GM21360 (cell line): ENCODE measurements around the gene ATF6B.
"Not testable (repeated sequence)": the region's sequence is repeated elsewhere in the genome, so short reads cannot be mapped to it uniquely, and the experiment has no call there.

Experiments used
- ATAC-seq: cut with Tn5 transposase; IDR thresholded peaks from one replicate; pipeline ENCODE4 v1.9.1; 2021; ENCODE audit warnings: mild to moderate bottlenecking, moderate library complexity; ENCODE audit not compliant: unreplicated experiment

ATF6B gene

GRCh38 chr6:32154514-32155161 is 26.6 kb upstream of the ATF6B start:
- ATAC-seq: no peak

DNA sequence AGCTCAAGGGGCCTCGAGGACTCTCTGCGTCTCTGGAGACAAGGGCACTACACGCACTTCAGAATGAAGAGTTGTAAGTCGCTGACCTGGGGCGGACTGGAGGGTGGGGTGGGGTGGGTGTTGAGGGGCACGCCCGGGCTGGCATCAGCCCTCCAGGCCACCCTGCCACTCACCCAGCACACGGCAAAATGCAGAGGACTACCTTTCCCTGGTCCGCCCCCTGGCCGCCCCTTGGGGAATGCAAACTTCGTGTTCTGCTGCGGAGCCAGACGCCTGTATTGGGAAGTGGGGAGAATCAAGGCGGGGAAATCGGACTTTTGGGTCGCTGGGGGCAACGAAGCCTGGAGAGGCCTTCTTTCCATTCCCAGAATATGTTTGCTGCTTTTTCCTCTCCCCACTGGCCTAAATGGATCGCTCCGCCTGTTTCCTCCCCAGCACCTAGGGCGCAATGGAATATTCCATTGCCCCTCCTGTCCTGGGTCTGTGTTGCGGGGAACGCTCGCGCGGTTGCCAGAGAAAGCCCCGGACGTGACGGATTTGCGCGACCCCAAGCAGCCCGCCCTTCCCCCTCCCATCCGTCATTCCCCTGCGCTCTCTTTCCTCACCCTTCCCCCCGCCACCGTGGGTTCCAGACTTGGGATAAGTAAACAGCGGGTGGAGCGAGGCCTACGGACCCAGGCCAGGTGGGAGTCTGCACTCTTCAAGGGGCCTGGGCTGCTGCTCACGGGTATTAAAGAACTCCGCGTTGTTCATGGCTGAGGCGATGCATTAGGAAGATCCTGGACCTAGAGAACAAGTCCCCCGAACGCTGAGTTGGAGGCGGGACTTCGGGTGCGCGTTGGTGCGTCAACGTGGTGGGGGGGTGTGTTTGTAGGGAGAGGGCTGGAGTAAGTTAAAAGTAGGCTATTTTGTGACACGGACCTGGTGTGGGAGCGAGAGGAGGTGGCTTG is 25.8 kb upstream of the ATF6B start, which contains the start of gene PPT2:
Gene PPT2 (plus strand): TSS at position 578 of the 950 bp plus-strand sequence. CDS start 454 bp downstream, outside the sequence.
- no peak for ATAC-seq

GRCh38 chr6:32152769-32153563 is 24.9 kb upstream of the ATF6B start:
- no peak for ATAC-seq

DNA sequence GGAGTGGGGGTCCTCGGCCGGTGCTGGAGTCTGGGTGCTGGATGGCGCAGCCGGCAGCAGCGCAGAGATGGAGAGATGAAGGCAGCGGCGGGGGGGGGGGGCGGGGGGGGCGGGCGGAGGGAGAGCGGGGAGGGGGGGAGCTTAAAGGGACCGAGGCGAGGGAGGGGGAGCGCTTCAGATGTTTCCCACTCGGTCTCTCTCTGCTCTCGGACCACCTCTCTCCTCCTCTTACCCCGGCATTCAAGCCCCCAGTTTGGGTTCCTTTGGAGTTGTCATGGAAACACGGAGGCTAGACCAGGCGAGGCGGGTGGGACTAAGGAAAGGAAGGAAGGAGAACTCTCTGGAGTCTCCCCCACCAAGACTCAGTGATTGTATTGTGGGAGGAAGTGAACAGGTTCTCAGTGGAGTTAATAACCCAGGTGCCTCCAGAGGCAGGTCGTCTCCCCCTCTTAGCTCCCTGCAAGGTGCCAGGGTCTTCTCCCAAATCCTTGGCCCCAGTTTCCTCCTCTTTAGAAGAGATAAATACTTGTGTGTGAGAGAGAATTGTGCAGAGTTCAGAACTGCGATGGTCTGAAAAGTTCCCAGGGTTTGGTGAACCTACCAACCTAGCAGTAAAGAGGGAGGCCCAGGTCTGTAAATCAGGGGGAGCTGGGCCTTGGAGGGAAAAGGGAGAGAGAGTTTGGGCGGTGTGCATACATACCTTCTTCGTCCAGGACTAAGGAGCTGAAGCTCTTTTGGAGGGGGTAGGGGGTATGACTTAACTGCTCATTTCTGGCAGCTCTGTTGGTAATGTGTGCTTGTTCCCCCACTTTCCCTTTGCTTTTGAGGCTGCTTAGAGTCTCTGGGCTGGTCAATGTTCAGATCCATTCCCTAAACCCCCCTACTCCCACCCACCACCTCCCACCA is 24.1 kb upstream of the ATF6B start, which contains the start of gene PRRT1:
Gene PRRT1 (minus strand): TSS at position 77 of the 906 bp plus-strand sequence. CDS start 112 bp downstream, outside the sequence.
- no peak for ATAC-seq

GRCh38 chr6:32151181-32151862 is 23.3 kb upstream of the ATF6B start:
- no peak for ATAC-seq

DNA sequence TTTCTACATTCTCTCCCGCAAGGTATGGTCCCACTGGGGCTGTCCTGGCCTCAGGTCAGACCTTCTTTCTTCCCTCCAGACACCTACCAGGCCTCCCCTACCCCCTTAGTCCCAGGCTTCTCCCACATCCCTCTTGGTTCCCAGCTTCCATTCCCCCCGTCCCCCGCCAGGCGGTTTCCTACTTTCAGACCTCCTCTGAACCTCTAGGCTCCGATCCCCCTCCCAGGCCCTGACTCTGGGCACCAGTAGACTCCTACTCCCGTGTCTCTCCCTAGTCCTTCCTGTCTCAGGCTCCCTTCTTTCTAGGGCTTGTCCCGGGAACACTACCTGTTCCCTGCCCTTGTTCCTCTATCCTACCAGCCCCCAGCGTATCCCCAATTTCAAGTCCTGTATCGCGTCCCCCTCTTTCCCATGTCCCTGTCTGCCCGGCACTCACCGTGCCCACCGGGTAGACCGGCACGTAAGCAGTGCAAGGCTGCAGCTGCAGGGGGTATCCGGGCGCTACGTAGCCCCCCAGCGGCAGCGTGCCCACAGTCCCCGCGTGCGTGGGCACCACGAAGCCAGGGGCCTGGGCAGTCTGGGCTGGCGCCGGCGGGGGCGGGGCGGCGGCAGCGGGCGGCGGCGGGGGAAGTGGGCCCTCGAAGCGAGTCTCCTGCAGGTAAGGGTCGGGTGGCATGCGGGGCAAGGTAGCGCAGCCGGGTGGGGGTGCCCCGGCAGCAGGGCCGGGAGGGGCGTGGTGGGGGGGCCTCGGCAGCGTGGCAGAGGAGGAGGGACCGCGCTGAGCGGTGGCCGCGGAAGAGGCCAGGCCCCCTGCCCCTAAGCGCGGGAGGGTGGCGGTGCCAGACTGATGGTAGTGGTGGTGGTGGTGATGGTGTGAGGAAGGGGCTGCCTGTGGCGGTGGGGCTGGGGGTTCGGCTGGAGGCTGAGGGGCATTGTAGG is 22.2 kb upstream of the ATF6B start:
- ATAC-seq: no peak

DNA sequence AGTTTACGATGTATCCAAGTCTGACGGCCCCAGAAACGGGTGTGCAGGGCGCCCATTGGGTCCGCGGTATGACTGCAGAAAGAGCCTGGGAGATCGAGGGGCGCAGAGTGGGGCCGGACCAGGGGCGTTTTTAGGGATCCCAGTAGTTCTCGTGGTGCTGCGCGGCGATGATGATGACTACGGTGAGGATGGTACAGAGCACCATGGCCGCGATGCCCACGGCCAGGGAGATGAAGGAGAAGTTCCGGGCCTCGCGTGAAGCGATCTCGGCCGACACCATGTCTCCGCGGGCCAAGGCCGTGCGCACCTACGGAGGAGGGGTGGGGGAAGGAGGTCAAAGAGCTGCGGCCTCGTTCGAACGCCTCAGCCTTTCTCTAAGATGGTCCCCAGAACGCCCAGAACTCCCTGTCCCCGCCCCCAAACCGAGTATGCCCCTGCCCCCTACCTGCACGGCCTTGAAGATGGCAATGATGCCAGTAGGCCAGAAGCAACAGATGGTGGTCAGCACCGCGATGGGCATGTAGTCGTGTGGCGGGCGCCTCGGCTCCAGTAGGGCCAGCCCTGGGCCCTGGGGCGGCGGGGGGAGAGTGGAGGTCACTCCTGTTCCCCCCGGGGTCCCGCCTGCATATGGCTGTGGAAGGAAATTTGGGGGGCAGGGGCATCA is 21.2 kb upstream of the ATF6B start:
- ATAC-seq: no peak

GRCh38 chr6:32148289-32149091 is 20.4 kb upstream of the ATF6B start:
- ATAC-seq: no peak

DNA sequence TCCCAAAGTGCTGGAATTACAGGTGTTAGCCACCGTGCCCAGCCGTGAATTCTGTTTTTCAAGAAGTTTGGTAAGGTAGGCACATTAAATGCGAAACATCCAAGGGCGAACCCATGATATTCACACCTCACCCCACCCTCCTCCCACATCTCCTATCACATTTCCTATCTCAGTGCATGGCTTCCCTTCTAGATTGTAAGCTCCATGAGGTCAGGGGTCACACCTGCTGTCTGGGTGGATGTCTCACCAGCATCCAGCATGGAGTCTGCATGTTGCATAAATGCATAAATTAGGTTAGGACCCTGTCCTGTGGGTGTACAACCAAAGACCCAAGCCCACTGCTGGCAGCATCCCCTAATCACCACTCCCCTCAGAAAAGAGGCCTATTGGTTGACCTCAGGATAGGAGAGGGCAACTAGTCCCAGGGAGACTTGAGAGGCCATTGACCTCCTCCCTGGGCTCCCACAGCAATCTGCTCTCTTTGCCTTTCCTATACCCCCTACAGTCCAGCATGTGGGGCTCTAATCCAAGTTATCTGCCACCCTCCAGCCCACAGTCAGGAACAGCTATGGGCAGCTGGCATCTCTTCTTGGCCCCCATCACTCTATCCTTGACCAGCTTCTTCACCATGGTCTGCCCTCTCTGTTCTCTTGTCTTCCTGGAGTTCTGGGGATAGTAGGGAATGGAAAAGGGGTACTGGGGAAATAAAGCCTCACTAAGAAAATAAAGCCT is 19.5 kb upstream of the ATF6B start:
- no peak for ATAC-seq

DNA sequence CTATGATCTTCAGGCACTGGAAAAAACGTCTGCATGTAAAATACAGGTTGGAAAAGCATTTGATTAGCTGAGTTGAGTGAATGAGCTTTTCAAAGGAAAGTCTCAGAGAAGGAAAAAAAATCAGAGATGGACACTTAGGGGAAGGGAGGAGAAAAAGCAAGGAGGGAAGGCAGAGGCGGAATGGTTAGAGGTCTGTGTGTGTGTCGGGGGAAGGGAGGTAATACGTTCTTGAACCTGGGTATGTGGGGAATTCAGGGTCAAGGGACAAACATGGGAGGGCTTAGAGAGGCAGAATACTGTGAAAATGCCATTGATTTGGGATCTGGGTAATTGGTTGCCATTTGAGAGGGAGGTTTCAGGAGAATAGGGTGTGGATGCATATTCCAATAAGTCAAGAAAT is 18.6 kb upstream of the ATF6B start:
- no peak for ATAC-seq

GRCh38 chr6:32146287-32146686 is 18.2 kb upstream of the ATF6B start:
- ATAC-seq: no peak

GRCh38 chr6:32144238-32144637 is 16.2 kb upstream of the ATF6B start:
- not testable (repeated sequence) for ATAC-seq

DNA sequence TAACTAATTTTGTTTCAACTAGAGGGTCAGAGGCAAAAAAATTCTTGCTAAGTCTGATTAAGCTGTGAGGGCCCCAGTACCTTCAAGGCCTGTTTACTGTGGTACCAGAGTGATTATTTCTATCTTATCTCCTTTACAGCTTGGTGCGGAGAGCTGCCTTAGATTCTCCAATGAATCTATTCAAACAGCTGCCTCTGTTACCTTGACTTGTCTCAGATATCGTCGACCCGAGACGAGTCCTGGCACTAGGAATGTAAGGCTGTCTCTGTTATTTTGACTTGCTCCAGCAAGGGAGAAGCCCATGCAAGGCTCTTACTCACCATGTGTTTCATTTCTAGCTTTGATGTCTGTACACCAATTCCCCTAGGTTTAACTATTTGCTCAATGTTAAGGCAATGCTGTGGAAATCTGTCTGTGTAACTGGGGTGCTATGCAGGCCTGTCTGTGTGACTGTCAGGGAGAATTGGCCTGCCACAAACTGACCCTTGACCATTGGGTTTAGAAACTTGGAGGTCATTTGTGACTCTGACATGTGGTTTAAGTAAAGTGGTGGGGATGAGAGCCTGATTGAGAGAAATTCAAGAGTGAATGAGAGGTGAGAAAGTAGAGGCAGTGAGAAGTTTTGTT is 12.5 kb upstream of the ATF6B start:
- no peak for ATAC-seq

DNA sequence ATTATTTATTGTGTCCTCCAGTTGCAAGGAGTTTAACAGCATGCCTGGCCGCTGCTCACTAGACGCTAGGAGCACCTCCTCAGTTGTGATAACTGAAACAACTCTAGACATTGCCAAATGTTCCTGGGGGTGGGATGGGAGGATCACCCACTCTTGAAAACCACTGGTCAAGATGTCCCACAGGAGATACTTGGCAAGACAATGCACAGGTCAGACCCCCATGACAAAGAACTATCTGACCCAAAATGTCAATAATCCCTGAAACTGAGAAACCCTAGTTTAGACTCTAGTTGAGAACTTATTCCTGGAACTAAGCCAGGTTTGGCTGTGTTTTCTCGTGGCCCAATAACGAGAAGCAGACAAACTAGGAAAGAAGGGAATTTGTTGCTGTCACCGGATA is 11.5 kb upstream of the ATF6B start:
- no peak for ATAC-seq

DNA sequence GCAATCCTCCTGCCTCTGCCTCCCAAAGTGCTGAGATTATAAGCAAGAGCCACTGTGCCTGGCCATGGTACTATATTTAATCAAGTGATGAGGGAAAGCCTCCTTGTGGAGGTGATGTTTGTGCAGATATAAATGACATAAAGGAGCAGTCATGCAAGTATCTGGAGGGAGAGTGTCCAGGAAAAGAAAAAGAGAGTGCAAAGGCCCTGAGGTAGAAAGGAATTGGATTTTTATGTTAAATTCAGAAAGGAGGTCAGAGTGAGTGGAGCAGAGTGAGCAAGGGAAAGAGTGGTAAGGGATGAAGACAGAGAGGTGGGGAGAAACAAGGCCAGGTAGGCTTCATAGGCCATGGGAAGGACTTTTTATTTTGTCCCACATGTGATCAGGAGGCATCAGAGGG is 9.4 kb upstream of the ATF6B start:
- ATAC-seq: no peak

DNA sequence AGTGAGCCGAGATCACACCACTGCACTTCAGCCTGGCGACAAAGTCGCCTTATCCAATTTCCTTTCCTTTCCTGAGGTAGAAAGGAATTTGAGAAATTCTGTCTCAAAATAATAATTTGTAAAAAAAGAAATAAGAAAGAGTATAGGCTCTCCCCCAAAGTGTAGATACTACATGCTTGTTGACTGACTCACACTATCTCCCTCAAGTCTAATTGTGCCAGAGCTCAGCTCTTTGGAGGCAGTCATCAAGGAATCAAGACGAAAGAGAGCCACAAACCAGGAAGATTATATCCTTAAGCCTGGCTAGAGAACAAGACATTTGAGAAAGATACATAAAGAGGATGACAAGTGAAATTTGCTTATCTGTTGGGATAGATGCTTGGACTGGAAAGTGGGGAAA is 5.7 kb upstream of the ATF6B start:
- no peak for ATAC-seq
